Neural cell (in vitro differentiated cells): ENCODE data around the gene SLC22A2. TPM values are rescaled to one million over a fixed set of nuclear protein-coding genes. Genes with fewer than 3 reads are reported as not detected.

Experiments
- H2AFZ ChIP-seq: fragments of 200-600, 300-800 bp; sonication (generic), shearing (Covaris generic); 2 replicates; pipeline ENCODE4 v1.6.0; 2014; ENCODE audit warnings: low read depth, mild to moderate bottlenecking, antibody characterized with exemption, low read length, moderate library complexity
- H3F3A ChIP-seq: fragments of 200-600 bp; shearing (Covaris generic); 2 replicates; pipeline ENCODE4 v1.6.1; 2016; ENCODE audit warnings: mild to moderate bottlenecking, moderate library complexity, mixed read lengths, antibody characterized with exemption, low read length; ENCODE audit not compliant: insufficient read depth, poor library complexity, severe bottlenecking
- H3K27ac ChIP-seq: fragments of 200-600, 300-800 bp; sonication (generic), shearing (Covaris generic); 2 replicates; pipeline ENCODE4 v1.5.1; 2014; ENCODE audit warnings: mild to moderate bottlenecking, low read length, moderate library complexity
- H3K27me3 ChIP-seq: fragments of 300-800, 200-600 bp; sonication (generic), shearing (Covaris generic); 2 replicates; pipeline ENCODE4 v1.6.0; 2014; ENCODE audit warnings: mild to moderate bottlenecking, low read depth, low read length, moderate library complexity; ENCODE audit not compliant: insufficient read depth
- H3K36me3 ChIP-seq: fragments of 300-800, 200-600 bp; sonication (generic), shearing (Covaris generic); 2 replicates; pipeline ENCODE4 v1.5.1; 2014; ENCODE audit warnings: mild to moderate bottlenecking, antibody characterized with exemption, low read length, moderate library complexity; ENCODE audit not compliant: insufficient read depth
- H3K4me2 ChIP-seq: fragments of 300-800, 200-600 bp; sonication (generic), shearing (Covaris generic); 2 replicates; pipeline ENCODE4 v1.6.0; 2014; ENCODE audit warnings: mild to moderate bottlenecking, low read length
- H3K4me3 ChIP-seq: fragments of 300-800, 200-600 bp; sonication (generic), shearing (Covaris generic); 2 replicates; pipeline ENCODE4 v1.5.1; 2014; ENCODE audit warnings: mild to moderate bottlenecking, low read length, moderate library complexity
- H3K79me2 ChIP-seq: fragments of 200-600 bp; shearing (Covaris generic); replicated peaks from 2 replicates; pipeline ENCODE4 v1.6.0; 2014; ENCODE audit warnings: mild to moderate bottlenecking, low read length, moderate library complexity; ENCODE audit not compliant: insufficient read depth
- H3K9ac ChIP-seq: fragments of 300-800, 200-600 bp; sonication (generic), shearing (Covaris generic); 2 replicates; pipeline ENCODE4 v1.6.1; 2016; ENCODE audit warnings: mild to moderate bottlenecking, low read length, mixed read lengths
- H3K9me2 ChIP-seq: fragments of 200-600 bp; shearing (Covaris generic); 2 replicates; pipeline ENCODE4 v1.6.1; 2016; ENCODE audit warnings: mild to moderate bottlenecking, low read length, mixed read lengths; ENCODE audit not compliant: insufficient read depth
- H3K9me3 ChIP-seq: fragments of 200-600, 300-800 bp; sonication (generic), shearing (Covaris generic); 2 replicates; pipeline ENCODE4 v1.6.1; 2016; ENCODE audit warnings: mild to moderate bottlenecking, mixed run types, low read length, moderate library complexity, mixed read lengths
- H4K20me1 ChIP-seq: fragments of 200-600 bp; shearing (Covaris generic); 2 replicates; pipeline ENCODE4 v1.6.1; 2016; ENCODE audit warnings: mild to moderate bottlenecking, mixed run types; ENCODE audit not compliant: insufficient read depth
- EP300 ChIP-seq: fragments of 450-650 bp; conservative IDR thresholded peaks from 2 replicates; pipeline ENCODE4 v1.6.1; 2014; ENCODE audit warnings: antibody characterized with exemption, mild to moderate bottlenecking, moderate library complexity; ENCODE audit not compliant: poor library complexity, severe bottlenecking
- EZH2 ChIP-seq: fragments of 200-600, 300-800 bp; shearing (Covaris generic), sonication (generic); IDR thresholded peaks from 2 replicates; pipeline ENCODE4 v1.6.1; 2014; ENCODE audit warnings: antibody characterized with exemption, low read length, borderline replicate concordance, mild to moderate bottlenecking; ENCODE audit not compliant: insufficient read depth, poor library complexity, severe bottlenecking
- MXI1 ChIP-seq: fragments of 450-650 bp; conservative IDR thresholded peaks from 2 replicates; pipeline ENCODE4 v1.6.1; 2014; ENCODE audit warnings: antibody characterized with exemption, mild to moderate bottlenecking; ENCODE audit not compliant: poor library complexity, severe bottlenecking
- POLR2AphosphoS5 ChIP-seq: IDR thresholded peaks from 2 replicates; pipeline ENCODE4 v1.6.1; 2012
- RAD21 ChIP-seq: fragments of 450-650 bp; conservative IDR thresholded peaks from 2 replicates; pipeline ENCODE4 v1.6.1; 2014; ENCODE audit warnings: antibody characterized with exemption, mild to moderate bottlenecking, moderate library complexity
- SMC3 ChIP-seq: fragments of 450-650 bp; conservative IDR thresholded peaks from 2 replicates; pipeline ENCODE4 v1.6.1; 2014; ENCODE audit warnings: antibody characterized with exemption, mild to moderate bottlenecking, moderate library complexity; ENCODE audit not compliant: poor library complexity
- TAF1 ChIP-seq: IDR thresholded peaks from 2 replicates; pipeline ENCODE4 v1.6.1; 2012; ENCODE audit warnings: low read depth
- polyA plus RNA-seq: library from polyadenylated mRNA; depleted of rRNA; stranded (reverse); fragments of >200 nt; gene quantifications from 2 replicates; pipeline ENCODE4 v1.2.3, GENCODE V29; 2014
- TF ChIP-seq, protein P1 (sequence below): IDR thresholded peaks from 2 replicates; pipeline ENCODE4 v1.6.1; 2012; ENCODE audit warnings: borderline replicate concordance
- TF ChIP-seq, protein P2 (sequence below): fragments of 450-650 bp; IDR thresholded peaks from 2 replicates; pipeline ENCODE4 v1.5.1; 2014; ENCODE audit warnings: antibody characterized with exemption, mild to moderate bottlenecking, moderate library complexity; ENCODE audit not compliant: poor library complexity, severe bottlenecking

Gene SLC22A2
- polyA plus RNA-seq, 1 donor from 2014 or later: not detected

DNA sequence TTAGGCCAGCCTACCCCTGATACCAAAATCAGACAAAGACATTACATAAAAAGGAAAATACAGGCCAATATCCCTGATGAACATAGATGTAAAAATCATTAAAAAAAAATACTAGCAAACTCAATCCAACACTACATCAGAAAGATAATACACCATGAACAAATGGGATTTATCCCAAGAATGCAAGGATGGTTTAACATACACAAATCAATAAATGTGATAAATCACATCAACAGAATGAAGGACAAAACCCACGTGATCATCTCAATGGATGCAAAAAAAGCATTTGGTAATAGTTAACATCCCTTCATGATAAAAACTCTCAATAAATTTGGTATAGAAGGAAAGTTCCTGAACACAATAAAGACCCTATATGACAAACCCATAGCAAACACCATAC is 63.8 kb downstream of the SLC22A2 start:
- Histone ChIP-seq H3K79me2 (no peaks in the 10 kb centered on the region), H3K9me3 (no peaks in the 10 kb centered on the region), H2AFZ (no peak overlapping the region), H3K4me2 (no peak overlapping the region), H3K27me3 (no peaks in the 10 kb centered on the region), H3F3A (no peaks in the 10 kb centered on the region), H3K9ac (no peak overlapping the region), H3K36me3 (no peaks in the 10 kb centered on the region), H3K27ac (no peak overlapping the region), H3K9me2 (no peaks in the 10 kb centered on the region), H3K4me3 (no peak overlapping the region), H4K20me1 (no peaks in the 10 kb centered on the region)
- TF ChIP-seq RAD21 (no peak), EP300 (no peak), EZH2 (no peak), MXI1 (no peak), SMC3 (no peak), TAF1 (no peak), POLR2AphosphoS5 (no peak)
- TF ChIP-seq, protein P1, sequence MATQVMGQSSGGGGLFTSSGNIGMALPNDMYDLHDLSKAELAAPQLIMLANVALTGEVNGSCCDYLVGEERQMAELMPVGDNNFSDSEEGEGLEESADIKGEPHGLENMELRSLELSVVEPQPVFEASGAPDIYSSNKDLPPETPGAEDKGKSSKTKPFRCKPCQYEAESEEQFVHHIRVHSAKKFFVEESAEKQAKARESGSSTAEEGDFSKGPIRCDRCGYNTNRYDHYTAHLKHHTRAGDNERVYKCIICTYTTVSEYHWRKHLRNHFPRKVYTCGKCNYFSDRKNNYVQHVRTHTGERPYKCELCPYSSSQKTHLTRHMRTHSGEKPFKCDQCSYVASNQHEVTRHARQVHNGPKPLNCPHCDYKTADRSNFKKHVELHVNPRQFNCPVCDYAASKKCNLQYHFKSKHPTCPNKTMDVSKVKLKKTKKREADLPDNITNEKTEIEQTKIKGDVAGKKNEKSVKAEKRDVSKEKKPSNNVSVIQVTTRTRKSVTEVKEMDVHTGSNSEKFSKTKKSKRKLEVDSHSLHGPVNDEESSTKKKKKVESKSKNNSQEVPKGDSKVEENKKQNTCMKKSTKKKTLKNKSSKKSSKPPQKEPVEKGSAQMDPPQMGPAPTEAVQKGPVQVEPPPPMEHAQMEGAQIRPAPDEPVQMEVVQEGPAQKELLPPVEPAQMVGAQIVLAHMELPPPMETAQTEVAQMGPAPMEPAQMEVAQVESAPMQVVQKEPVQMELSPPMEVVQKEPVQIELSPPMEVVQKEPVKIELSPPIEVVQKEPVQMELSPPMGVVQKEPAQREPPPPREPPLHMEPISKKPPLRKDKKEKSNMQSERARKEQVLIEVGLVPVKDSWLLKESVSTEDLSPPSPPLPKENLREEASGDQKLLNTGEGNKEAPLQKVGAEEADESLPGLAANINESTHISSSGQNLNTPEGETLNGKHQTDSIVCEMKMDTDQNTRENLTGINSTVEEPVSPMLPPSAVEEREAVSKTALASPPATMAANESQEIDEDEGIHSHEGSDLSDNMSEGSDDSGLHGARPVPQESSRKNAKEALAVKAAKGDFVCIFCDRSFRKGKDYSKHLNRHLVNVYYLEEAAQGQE: no peak
- TF ChIP-seq, protein P2, sequence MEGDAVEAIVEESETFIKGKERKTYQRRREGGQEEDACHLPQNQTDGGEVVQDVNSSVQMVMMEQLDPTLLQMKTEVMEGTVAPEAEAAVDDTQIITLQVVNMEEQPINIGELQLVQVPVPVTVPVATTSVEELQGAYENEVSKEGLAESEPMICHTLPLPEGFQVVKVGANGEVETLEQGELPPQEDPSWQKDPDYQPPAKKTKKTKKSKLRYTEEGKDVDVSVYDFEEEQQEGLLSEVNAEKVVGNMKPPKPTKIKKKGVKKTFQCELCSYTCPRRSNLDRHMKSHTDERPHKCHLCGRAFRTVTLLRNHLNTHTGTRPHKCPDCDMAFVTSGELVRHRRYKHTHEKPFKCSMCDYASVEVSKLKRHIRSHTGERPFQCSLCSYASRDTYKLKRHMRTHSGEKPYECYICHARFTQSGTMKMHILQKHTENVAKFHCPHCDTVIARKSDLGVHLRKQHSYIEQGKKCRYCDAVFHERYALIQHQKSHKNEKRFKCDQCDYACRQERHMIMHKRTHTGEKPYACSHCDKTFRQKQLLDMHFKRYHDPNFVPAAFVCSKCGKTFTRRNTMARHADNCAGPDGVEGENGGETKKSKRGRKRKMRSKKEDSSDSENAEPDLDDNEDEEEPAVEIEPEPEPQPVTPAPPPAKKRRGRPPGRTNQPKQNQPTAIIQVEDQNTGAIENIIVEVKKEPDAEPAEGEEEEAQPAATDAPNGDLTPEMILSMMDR: no peak

DNA sequence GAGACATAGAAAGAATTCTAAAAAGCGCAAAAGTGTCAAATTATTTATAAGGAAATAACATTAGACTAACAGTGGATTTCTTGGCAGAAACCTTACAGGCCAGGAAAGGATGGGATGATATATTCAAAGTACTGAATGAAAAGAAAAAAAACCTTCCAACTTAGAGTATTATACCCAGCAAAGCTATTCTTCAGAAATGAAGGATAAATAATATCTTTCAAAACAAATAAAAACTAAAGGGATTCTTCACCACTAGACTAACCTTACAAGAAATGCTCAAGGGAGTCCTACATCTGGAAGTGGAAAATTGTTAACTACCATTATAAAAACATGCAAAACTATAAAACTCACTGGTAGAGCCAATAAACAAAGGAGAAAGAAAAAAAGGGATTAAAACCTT is 65.8 kb downstream of the SLC22A2 start:
- H3K79me2 ChIP-seq: no peaks in the 10 kb centered on the region
- H3K4me3 ChIP-seq: no peak overlapping the region
- no peak overlapping the region for H3K4me2 ChIP-seq
- no peaks in the 10 kb centered on the region for H3K9me2 ChIP-seq
- H3F3A ChIP-seq: no peaks in the 10 kb centered on the region
- TF ChIP-seq RAD21: no peak
- no peak overlapping the region for H2AFZ ChIP-seq
- no peaks in the 10 kb centered on the region for H4K20me1 ChIP-seq
- H3K27ac ChIP-seq: no peak overlapping the region
- no peak overlapping the region for H3K9ac ChIP-seq
- no peaks in the 10 kb centered on the region for H3K27me3 ChIP-seq
- H3K36me3 ChIP-seq: no peaks in the 10 kb centered on the region
- H3K9me3 ChIP-seq: no peaks in the 10 kb centered on the region

DNA sequence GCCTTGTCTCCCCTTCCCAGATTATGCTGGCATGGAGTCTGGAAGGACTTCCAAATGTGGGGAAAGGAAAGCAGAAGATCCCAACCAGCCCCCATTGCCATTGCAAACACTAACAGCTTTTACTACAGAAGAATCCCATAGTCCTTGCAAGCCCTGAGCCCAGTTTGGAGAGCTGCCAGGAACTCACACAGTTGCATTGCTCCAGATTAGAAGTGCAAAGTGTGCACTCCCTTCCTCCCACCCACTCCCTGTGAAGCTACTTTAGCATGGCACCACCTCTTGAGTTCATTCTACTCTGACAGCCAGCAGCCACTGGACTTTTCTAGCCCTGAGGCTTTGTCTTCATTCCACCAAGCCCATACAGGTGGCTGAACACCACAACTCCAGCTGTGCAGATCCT is 67.6 kb downstream of the SLC22A2 start:
- H3F3A ChIP-seq: no peaks in the 10 kb centered on the region
- no peak overlapping the region for H2AFZ ChIP-seq
- no peaks in the 10 kb centered on the region for H4K20me1 ChIP-seq
- H3K79me2 ChIP-seq: no peaks in the 10 kb centered on the region
- H3K36me3 ChIP-seq: no peaks in the 10 kb centered on the region
- no peaks in the 10 kb centered on the region for H3K9me3 ChIP-seq
- no peak overlapping the region for H3K4me2 ChIP-seq
- no peak overlapping the region for H3K4me3 ChIP-seq
- no peak overlapping the region for H3K9ac ChIP-seq
- H3K9me2 ChIP-seq: no peaks in the 10 kb centered on the region
- no peak overlapping the region for H3K27ac ChIP-seq
- H3K27me3 ChIP-seq: no peaks in the 10 kb centered on the region
- TF ChIP-seq MXI1 (no peak), POLR2AphosphoS5 (no peak), RAD21 (no peak), TAF1 (no peak), EP300 (no peak)
- TF ChIP-seq, protein P2: no peak
- TF ChIP-seq, protein P1: no peak
